CD4-positive, alpha-beta T cell treated with Interleukin-6 for 4 hours (primary cell): ENCODE results near the gene PERP.
"Not testable (repeated sequence)": the region's sequence is repeated elsewhere in the genome, so short reads cannot be mapped to it uniquely, and the experiment has no call there.

Experiments used
- DNase-seq: peaks from one replicate; pipeline ENCODE4 v3.0.0-alpha.2; 2020; ENCODE audit warnings: mixed read lengths

Gene PERP

GRCh38 chr6:138104618-138105213 lies 2.5 kb downstream of the PERP start:
- no peak for DNase-seq

GRCh38 chr6:138103871-138104270 lies 3.3 kb downstream of the PERP start:
- no peak for DNase-seq

- DNase-seq, result no peak
Observed at GRCh38 chr6:138101946-138102731, 5.1 kb downstream of the PERP start.

GRCh38 chr6:138099832-138100231 lies 7.4 kb downstream of the PERP start:
- DNase-seq, result no peak

- no peak for DNase-seq
Observed at GRCh38 chr6:138098306-138098705, 8.9 kb downstream of the PERP start.

GRCh38 chr6:138094260-138094659 lies 13.0 kb downstream of the PERP start:
- no peak for DNase-seq

- DNase-seq, result no peak
Observed at GRCh38 chr6:138093632-138094031, 13.6 kb downstream of the PERP start.

GRCh38 chr6:138092686-138093085 lies 14.5 kb downstream of the PERP start:
- DNase-seq, result no peak

- DNase-seq, result no peak
Observed at GRCh38 chr6:138089325-138089724, 17.9 kb downstream of the PERP start.

- DNase-seq, result no peak
Observed at GRCh38 chr6:138088326-138088762, 18.9 kb downstream of the PERP start.

- no peak for DNase-seq
Observed at GRCh38 chr6:138087593-138088325, 19.5 kb downstream of the PERP start.

GRCh38 chr6:138086573-138087196 lies 20.5 kb downstream of the PERP start:
- DNase-seq, result no peak

GRCh38 chr6:138085839-138086222 lies 21.4 kb downstream of the PERP start:
- no peak for DNase-seq

- no peak for DNase-seq
Observed at GRCh38 chr6:138084904-138085838, 22.0 kb downstream of the PERP start.

GRCh38 chr6:138082232-138082631 lies 25.0 kb downstream of the PERP start:
- no peak for DNase-seq

- DNase-seq, result not testable (repeated sequence)
Observed at GRCh38 chr6:138079556-138079955, 27.7 kb downstream of the PERP start.

- no peak for DNase-seq
Observed at GRCh38 chr6:138078491-138078890, 28.7 kb downstream of the PERP start.

- DNase-seq, result no peak
Observed at GRCh38 chr6:138073264-138073663, 34.0 kb downstream of the PERP start.

- no peak for DNase-seq
Observed at GRCh38 chr6:138063726-138064125, 43.5 kb downstream of the PERP start.

GRCh38 chr6:138054982-138055381 lies 52.2 kb downstream of the PERP start:
- DNase-seq, result no peak

- DNase-seq, result no peak
Observed at GRCh38 chr6:138052783-138053182, 54.4 kb downstream of the PERP start.

GRCh38 chr6:138044972-138045371 lies 62.2 kb downstream of the PERP start:
- DNase-seq, result no peak
